Right atrium auricular region (tissue), 2 donors: ENCODE results near the gene RSRC1. TPM values are rescaled to one million over a fixed set of nuclear protein-coding genes. Genes with fewer than 3 reads are reported as not detected.

Experiments
- DNase-seq: peaks from one replicate; pipeline ENCODE4 v3.0.0-alpha.2; 2019; ENCODE audit warnings: low spot score
- H3K27ac ChIP-seq, 2 donors: fragments of 200-600 bp; sonication (generic); 1 replicate in 1 of 2; 2 replicates in 1 of 2; pipeline ENCODE4 v1.5.1; 2016 to 2019
- H3K27me3 ChIP-seq, 2 donors: fragments of 200-600 bp; sonication (generic); one replicate each; pipeline versions ENCODE4 v1.5.1 to v1.6.0; 2017 to 2019
- H3K36me3 ChIP-seq: fragments of 200-600 bp; sonication (generic); one replicate; pipeline ENCODE4 v1.5.1; 2016
- H3K4me1 ChIP-seq, 2 donors: fragments of 200-600 bp; sonication (generic); one replicate each; pipeline versions ENCODE4 v1.5.1 to v1.6.0; 2017 to 2019
- H3K4me3 ChIP-seq, 2 donors: fragments of 200-600 bp; sonication (generic); 1 replicate in 1 of 2; 2 replicates in 1 of 2; pipeline ENCODE4 v1.5.1; 2017 to 2019; ENCODE audit warnings: mild to moderate bottlenecking in 1 of 2, moderate library complexity in 1 of 2
- H3K9me3 ChIP-seq, 2 donors: fragments of 200-600 bp; sonication (generic); one replicate each; pipeline ENCODE4 v1.5.1; 2019
- total RNA-seq, 2 donors: library from RNA; depleted of rRNA; stranded (reverse); fragments of >200 nt; gene quantifications; one replicate each; pipeline ENCODE4 v1.1.0, GENCODE V29; 2016
- TF ChIP-seq, protein P1 (sequence below), 2 donors: fragments of 200-600 bp; sonication (generic); IDR thresholded peaks; one replicate each; pipeline ENCODE4 v1.5.1; 2019; ENCODE audit warnings: antibody characterized with exemption in 2 of 2

The RSRC1 gene
- total RNA-seq, 2 donors from 2014 or later, result 24.8 to 42.5 TPM

DNA sequence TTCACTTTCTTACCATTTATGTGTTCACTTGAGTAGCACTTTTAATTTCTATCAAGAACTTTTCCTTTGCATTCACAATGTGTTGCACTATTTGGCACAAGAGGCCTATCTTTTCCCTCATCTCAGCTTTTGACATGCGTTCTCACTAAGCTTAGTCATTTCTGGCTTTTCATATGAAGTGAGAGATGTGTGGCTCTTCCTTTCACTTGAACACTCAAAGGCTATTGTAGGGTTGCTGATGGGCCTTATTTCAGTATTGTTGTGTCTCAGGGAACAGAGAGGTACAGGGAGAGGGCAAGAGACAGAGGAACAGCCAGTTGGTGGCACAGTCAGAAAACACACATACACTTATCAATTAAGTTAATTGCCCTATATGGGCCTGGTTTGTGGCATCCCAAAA is 333.7 kb downstream of the RSRC1 start:
- H3K27ac ChIP-seq, result no peak overlapping the region
- no peak for DNase-seq
- no peaks in the 10 kb centered on the region for H3K4me1 ChIP-seq
- H3K4me3 ChIP-seq, result no peak overlapping the region
- TF ChIP-seq, protein P1, sequence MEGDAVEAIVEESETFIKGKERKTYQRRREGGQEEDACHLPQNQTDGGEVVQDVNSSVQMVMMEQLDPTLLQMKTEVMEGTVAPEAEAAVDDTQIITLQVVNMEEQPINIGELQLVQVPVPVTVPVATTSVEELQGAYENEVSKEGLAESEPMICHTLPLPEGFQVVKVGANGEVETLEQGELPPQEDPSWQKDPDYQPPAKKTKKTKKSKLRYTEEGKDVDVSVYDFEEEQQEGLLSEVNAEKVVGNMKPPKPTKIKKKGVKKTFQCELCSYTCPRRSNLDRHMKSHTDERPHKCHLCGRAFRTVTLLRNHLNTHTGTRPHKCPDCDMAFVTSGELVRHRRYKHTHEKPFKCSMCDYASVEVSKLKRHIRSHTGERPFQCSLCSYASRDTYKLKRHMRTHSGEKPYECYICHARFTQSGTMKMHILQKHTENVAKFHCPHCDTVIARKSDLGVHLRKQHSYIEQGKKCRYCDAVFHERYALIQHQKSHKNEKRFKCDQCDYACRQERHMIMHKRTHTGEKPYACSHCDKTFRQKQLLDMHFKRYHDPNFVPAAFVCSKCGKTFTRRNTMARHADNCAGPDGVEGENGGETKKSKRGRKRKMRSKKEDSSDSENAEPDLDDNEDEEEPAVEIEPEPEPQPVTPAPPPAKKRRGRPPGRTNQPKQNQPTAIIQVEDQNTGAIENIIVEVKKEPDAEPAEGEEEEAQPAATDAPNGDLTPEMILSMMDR (IDR thresholded peaks at IDR 0.05), result no peak
- no peaks in the 10 kb centered on the region for H3K27me3 ChIP-seq
- H3K36me3 ChIP-seq, result no peaks in the 10 kb centered on the region
- H3K9me3 ChIP-seq, result no peaks in the 10 kb centered on the region

DNA sequence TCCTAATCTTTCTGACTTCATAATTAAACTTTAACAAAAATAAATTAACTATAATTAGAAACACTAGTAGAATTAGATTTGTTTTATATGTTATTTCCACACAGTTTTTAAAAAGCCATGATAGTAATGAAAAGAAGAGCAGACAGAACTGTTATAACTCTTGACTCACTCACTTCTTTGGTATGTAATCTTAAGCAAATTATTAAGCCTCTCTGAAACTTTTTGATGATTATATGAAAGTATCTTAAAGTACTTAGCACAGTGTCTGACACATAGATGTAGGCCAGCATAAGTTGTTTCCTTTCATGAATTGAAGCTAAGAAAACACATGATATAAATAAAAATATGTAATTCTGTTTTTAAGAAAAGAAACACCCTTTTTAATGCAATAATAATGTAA is 337.5 kb downstream of the RSRC1 start:
- Histone ChIP-seq H3K4me1 (no peaks in the 10 kb centered on the region), H3K4me3 (no peak overlapping the region), H3K27me3 (no peaks in the 10 kb centered on the region), H3K9me3 (no peaks in the 10 kb centered on the region), H3K27ac (no peak overlapping the region), H3K36me3 (no peaks in the 10 kb centered on the region)
- TF ChIP-seq, protein P1 (IDR thresholded peaks at IDR 0.05), result no peak
- no peak for DNase-seq

DNA sequence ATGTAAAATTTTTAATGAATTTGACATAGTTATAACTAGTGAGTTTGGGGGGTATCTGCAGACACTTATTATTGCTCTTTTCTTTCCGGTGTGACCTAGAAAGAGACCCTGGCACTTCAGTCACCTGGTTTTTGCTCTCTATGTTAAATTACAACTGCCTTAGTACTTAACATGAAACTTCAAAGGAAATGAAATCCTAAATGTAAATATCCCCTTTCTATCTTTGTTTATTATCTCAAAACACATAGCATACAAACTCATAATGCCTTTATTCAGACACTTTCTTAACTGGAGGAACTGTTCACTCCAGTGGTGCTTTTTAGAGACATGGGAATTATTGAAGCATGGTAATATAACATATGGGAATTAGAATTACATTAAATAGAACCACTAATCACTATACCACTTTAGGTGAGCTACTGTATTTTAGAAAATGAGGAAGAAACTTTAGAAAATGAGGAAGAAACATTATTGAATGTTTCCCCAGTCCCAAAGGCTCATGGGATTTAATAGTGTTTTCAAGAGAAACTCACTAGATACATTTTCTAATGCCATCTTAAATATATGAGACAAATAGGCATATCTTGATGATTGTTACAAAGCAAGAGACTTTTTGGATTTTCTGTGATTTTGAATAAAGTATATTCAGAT is 341.6 kb downstream of the RSRC1 start:
- Histone ChIP-seq H3K36me3 (no peaks in the 10 kb centered on the region), H3K27ac (no peak overlapping the region), H3K27me3 (no peaks in the 10 kb centered on the region), H3K9me3 (no peaks in the 10 kb centered on the region), H3K4me3 (no peak overlapping the region), H3K4me1 (no peaks in the 10 kb centered on the region)
- DNase-seq, result no peak
- TF ChIP-seq, protein P1 (IDR thresholded peaks at IDR 0.05), result no peak

DNA sequence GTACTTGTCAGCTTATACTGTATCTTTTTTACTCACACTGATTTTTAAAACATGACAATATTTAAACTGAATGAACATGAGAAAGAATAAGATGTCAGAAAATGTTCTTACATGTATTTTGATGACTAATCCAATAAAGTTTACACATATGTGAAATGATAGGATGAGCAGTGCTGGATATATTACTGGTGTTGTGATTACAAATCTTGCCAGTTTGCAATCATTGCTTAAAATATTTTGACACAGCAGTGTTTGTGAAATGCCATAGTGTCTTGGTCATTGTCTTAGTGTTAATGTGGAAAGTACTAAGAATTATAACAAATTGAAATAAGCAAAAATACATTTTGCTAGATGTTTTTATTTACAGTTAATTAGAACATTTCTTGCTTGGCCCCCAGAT is 342.4 kb downstream of the RSRC1 start:
- no peak overlapping the region for H3K4me3 ChIP-seq
- no peaks in the 10 kb centered on the region for H3K36me3 ChIP-seq
- no peak for DNase-seq
- no peaks in the 10 kb centered on the region for H3K27me3 ChIP-seq
- TF ChIP-seq, protein P1 (IDR thresholded peaks at IDR 0.05), result no peak
- no peaks in the 10 kb centered on the region for H3K4me1 ChIP-seq
- H3K9me3 ChIP-seq, result no peaks in the 10 kb centered on the region
- no peak overlapping the region for H3K27ac ChIP-seq

DNA sequence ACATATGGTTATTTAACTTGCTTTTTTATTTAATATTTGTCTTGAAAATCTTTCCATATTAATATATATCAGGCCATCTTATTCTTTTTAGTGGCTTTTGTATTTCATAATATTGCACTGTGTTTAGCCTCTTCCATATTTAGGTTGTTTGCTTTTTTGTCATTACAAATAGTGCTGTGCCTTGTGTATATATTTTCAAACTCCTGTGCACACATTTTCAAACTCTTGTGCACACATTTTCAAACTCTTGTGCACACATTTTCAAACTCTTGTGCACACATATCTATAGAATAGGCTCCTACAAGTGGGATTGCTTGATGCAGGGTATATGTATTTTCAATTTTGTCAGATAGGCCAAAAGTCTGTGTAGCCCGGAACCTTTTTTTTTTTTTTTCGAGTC is 343.1 kb downstream of the RSRC1 start:
- Histone ChIP-seq H3K27me3 (no peaks in the 10 kb centered on the region), H3K4me3 (no peak overlapping the region), H3K27ac (no peak overlapping the region), H3K36me3 (no peaks in the 10 kb centered on the region), H3K4me1 (no peaks in the 10 kb centered on the region), H3K9me3 (no peaks in the 10 kb centered on the region)
- TF ChIP-seq, protein P1 (IDR thresholded peaks at IDR 0.05), result no peak
- DNase-seq, result no peak

DNA sequence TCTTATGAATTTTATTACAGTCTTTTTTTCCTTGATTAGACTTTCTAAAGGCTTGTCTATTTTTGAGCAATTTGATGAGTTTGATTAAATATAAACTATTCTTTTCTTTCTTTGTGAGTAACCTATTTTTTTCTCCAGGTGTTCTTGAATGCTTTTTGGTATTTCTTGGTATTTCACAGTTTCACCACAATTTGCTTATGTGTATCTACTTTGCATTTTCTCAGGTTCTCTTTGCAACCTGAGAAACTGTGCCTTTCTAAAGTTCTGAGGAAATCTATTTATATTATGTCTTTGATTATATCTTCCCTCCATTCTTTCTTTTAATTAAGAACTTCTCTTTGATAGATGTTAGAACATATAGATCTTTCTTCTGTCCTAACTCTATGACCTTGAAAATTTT is 344.0 kb downstream of the RSRC1 start:
- no peaks in the 10 kb centered on the region for H3K36me3 ChIP-seq
- no peak overlapping the region for H3K27ac ChIP-seq
- TF ChIP-seq, protein P1 (IDR thresholded peaks at IDR 0.05), result no peak
- H3K9me3 ChIP-seq, result no peaks in the 10 kb centered on the region
- DNase-seq, result no peak
- no peak overlapping the region for H3K4me3 ChIP-seq
- no peaks in the 10 kb centered on the region for H3K4me1 ChIP-seq
- H3K27me3 ChIP-seq, result no peaks in the 10 kb centered on the region
